C4-2B (cell line): Measurements from ENCODE around the gene F13A1.

Experiments
- H3K27ac ChIP-seq: fragments of 450-650 bp; 2 replicates; pipeline ENCODE4 v1.5.1; 2017
- ZFX ChIP-seq: fragments of 450-650 bp; IDR thresholded peaks from 2 replicates; pipeline ENCODE4 v1.6.1; 2017
- TF ChIP-seq, protein P1 (sequence below): fragments of 450-650 bp; conservative IDR thresholded peaks from 2 replicates; pipeline ENCODE4 v1.5.1; 2017; ENCODE audit warnings: mild to moderate bottlenecking

F13A1 gene

DNA sequence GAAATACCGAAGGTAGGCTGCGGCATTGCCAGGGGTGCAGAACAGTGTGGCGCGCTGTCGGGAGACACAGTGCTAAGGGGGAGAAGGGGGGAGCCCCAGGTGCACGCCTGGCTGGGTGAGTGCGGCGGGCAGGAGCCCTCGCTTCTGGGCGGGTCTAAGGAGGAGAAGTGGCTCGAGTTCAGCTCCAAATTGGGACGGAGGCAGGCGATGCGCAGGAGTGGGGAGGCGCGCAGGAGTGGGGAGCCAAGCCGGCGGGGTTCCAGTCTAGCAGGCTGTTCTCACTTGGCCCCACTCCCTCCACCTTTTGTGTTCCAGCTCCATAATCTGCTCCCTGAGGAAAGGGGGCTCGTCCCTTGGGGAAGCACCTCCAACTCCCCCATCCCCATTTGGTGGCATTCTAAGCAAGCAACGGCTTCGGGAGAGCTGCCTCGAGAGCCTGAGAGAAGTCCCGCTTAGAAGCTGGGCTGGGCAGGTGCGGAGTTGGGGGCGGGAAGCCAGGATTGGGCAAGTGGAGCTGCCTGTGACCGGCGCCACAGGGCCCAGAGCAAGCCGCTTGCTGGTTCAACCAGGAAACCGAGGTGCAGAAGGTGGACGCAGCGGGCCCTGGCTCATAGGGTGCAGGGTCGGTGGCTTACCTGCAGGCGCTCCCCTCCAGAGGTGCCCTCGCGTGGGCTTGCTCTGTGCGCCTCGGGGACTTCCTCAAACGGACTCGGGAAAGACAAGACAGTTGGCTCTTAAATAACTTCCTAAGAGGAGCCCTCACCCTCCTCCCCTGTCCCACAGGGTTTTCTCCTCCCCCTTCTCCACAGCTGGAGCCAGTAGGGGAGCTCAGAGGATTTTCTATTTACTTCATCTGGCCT lies at the start of gene F13A1:
Gene F13A1 (minus strand): TSS at position 711 of the 860 bp plus-strand sequence. CDS start 1,998 bp downstream, outside the sequence.
- TF ChIP-seq, protein P1, sequence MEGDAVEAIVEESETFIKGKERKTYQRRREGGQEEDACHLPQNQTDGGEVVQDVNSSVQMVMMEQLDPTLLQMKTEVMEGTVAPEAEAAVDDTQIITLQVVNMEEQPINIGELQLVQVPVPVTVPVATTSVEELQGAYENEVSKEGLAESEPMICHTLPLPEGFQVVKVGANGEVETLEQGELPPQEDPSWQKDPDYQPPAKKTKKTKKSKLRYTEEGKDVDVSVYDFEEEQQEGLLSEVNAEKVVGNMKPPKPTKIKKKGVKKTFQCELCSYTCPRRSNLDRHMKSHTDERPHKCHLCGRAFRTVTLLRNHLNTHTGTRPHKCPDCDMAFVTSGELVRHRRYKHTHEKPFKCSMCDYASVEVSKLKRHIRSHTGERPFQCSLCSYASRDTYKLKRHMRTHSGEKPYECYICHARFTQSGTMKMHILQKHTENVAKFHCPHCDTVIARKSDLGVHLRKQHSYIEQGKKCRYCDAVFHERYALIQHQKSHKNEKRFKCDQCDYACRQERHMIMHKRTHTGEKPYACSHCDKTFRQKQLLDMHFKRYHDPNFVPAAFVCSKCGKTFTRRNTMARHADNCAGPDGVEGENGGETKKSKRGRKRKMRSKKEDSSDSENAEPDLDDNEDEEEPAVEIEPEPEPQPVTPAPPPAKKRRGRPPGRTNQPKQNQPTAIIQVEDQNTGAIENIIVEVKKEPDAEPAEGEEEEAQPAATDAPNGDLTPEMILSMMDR, result no peak
- TF ChIP-seq ZFX, result no peak

GRCh38 chr6:6368684-6369052 lies 48.2 kb upstream of the F13A1 start:
- H3K27ac ChIP-seq, result no peak overlapping the region
- TF ChIP-seq ZFX, result no peak
- TF ChIP-seq, protein P1, result no peak

More for the DNA sequence above, at the start of gene F13A1:
- peak within 1 kb of the TSS; percentile 24; the same call in 1 of the 2 replicates for H3K27ac ChIP-seq

DNA sequence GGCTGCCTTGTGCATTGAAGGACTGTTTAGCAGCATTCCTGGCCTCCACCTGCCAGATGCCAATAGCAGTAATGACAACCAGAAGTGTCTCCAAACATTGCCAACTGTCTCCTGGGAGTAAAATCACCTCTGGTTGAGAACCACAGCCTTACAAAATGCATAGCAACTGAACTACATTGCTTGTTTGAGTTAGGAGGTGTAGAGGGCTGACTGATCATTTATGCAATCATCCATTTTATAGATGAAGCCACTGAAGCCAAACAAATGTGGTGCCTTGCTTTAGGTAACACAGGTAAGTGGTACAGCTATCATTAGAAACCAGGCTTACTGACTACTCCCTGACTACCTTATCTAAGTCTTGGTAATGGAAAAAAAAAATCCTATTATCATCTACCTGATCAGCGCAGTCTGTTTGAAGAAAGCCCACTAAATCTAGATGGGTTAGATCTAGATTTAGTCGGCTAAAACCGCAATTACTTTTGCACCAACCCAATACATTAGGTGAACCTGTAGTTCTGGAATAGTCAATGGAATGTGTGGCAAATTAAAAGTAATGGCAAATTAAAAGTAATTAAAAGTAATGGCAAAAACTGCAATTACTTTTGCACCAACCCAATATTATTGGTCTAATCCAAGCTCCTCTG lies 47.7 kb upstream of the F13A1 start:
- H3K27ac ChIP-seq, result no peak overlapping the region
- TF ChIP-seq, protein P1, result no peak

DNA sequence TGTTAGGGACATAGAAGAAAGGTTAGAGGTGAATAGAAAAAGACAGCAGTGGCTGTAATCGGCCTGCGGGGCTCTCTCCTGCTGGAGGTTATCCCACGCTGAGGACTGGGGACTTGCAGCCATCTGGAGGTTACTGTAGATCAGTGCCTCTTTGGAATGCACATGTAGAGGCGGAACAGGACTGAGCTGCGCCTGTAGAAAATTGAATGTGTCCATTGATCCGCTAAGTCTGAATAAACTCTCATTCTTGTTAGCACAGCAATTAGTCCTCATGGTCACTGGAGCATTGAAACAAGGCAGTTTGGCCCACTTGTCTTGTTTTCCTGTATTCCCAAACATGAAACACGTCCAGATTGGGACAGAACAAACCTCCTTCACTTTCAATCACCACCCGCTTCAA lies 46.3 kb upstream of the F13A1 start:
- no peak overlapping the region for H3K27ac ChIP-seq
- TF ChIP-seq, protein P1, result no peak
- no peak for TF ChIP-seq ZFX

GRCh38 chr6:6365242-6365641 lies 44.8 kb upstream of the F13A1 start:
- TF ChIP-seq ZFX, result no peak
- TF ChIP-seq, protein P1, result no peak
- no peak overlapping the region for H3K27ac ChIP-seq

DNA sequence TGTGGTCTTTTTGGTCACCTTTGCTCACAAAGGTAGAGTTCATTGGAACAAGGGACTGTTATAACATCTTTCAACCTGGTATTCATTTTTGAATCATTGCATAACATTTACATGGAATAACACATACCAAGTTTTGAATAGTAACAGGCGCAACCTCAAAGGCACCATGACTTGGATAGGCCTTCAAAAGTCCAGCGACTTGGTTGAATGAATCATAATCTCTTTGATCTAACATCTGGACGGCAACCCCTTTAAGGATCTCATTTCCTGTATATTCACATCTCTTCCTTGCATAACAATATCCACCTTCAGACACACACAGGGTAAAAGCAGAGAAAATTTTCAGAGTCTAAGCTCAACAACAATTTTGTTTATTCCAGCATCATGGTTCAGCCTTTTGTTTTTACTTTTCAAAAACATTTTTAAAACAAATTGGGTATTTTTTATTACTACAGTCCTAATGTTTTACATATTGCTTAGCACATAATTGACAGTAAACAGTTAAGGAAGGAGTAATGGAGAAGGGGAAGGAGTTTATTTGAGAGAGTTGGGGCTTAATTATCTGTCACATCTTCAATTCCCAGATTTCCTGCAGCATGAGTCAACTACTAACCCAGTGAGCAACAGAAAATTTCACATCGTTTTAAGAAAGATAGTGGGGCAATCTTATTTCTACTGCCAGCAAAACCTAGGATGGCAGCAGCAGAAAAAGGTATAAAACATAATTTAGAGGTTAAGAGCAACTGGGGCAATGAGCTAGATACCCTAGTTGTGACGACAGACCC lies 41.8 kb upstream of the F13A1 start:
- TF ChIP-seq ZFX, result no peak
- TF ChIP-seq, protein P1, result no peak

More for the DNA sequence above, 41.8 kb upstream of the F13A1 start:
- no peak overlapping the region for H3K27ac ChIP-seq
